ENCODE measurements around the gene TMEM45A.
"Not testable (repeated sequence)": the region's sequence is repeated elsewhere in the genome, so short reads cannot be mapped to it uniquely, and the experiment has no call there.

Gene TMEM45A

GRCh38 chr3:100486808-100487207, 5.6 kb upstream of the TMEM45A start:
- no peak for DNase-seq

DNA sequence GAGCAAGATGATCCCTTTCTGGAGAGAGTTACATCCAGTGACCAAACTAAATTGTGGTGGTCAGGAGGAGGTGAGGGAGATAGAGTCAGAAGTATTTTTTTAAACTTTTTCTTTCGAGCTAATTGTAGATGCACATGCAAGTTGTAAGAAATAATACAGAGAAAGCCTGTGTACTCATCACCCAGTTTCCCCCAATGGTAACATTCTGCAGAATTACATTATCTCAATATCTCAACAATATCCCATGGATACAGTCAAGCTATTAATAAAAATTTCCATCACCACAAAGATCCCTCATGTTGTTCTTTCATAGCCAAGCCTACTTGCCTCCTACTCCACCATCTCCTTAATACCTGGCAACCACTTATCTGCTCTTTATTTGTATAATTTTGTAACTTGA, 3.3 kb upstream of the TMEM45A start:
- DNase-seq: no peak

DNA sequence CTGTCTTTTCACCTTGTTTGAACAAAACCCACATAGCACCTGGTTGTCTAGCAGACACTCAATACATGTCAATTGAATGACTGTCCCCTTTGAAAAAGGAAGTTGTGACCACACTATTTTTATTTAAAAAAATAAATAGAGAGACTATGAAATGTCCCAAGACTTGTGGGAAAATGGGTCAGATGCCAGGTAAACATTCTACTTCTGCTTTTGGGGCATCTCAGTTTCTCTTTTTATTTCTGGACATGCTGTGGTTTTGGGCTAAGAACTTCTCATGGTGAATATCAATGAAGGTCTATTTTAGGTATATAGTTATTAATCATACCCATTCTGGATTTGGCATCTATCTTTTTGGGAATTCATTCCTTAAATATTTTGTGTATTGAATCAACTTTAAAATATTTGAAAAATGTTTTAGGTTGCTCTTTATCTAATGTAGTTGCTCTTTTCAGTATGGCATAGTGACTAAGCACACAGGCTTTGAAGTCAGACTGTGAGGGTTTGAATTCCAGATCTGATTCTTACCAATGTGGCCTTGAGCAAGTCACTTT, 4.4 kb downstream of the TMEM45A start:
- DNase-seq: no peak

DNA sequence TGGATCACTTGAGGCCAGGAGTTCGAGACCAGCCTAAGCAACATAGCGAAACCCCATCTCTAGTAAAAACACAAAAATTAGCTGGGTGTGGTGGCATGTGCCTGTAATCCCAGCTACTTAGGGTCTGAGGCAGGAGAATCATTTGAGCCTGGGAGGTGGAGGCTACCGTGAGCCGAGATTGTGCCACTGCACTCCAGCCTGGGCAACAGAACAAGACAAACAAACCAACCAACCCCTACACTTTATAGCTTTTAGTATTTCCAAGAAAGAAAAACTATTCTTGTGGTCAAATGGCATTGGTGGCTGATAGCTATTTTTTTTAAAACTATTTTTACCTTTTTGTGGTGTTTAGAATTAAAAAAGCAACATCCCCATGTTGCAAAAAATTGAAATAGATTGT, 7.2 kb downstream of the TMEM45A start:
- DNase-seq: no peak

- no peak for DNase-seq
Measured at GRCh38 chr3:100500320-100500880, 8.0 kb downstream of the TMEM45A start.

GRCh38 chr3:100503448-100503847, 11.0 kb downstream of the TMEM45A start:
- DNase-seq: peak; percentile 24 to 49

DNA sequence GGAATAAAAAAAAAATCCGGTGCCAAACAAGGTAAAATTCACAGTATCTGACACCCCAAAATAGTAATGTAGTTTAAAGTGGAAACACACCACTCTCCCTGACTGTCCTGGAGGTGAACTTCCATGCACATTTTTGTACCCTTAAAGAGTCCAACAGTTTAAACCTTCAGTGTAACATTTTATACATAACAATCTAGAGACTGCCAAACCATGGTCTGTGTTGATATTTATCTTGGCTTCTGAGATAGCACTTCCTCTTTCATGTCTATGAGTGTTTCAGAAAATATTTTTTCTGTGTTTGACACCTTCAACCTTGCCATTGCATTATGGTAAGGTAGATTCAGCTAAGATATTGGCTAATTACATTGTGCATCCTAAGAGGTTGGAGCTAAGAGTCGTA, 13.9 kb downstream of the TMEM45A start:
- DNase-seq: no peak

- not testable (repeated sequence) for DNase-seq
Measured at GRCh38 chr3:100509818-100510217, 17.4 kb downstream of the TMEM45A start.

GRCh38 chr3:100516232-100516631, 23.8 kb downstream of the TMEM45A start:
- no peak for DNase-seq

- no peak for DNase-seq
Measured at GRCh38 chr3:100516838-100517237, 24.4 kb downstream of the TMEM45A start.

DNA sequence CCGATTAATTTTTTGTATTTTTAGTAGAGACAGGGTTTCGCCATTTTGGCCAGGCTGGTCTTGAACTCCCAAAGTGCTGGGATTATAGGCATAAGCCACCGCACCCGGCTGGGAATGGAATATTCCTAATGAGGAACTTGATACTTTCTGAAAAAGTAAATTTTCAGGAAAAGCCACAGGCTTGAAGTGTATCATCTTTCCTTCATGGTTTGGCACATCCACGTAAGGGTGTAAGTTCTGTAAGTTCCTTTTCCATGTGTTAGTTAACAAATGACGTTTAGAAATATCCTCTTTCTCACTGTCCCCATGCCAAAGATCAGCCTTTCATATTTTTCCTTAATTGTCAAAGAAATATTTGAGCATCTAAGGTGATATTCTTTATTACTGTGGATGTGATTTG, 24.9 kb downstream of the TMEM45A start:
- DNase-seq: no peak

GRCh38 chr3:100518244-100518643, 25.8 kb downstream of the TMEM45A start:
- DNase-seq: no peak

- DNase-seq: peak; percentile 17 to 52
Measured at GRCh38 chr3:100518983-100519382, 26.6 kb downstream of the TMEM45A start.

DNA sequence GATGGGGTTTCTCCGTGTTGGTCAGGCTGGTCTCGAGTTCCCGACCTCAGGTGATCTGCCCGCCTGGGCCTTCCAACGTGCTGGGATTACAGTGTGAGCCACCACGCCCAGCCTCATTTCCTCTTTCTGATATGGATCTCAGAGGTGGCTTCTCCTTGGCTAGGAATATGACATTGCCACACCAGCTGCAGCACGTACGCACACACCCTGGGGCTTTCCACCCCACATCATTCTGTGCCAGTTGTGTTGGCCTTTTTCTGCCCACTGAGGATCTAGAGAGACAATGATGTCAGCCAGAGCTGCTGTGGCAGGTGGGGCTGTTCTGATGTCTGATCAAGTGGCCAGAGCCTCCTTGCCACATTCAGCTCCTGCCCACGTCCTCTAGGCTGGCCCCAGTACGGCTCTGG, 29.0 kb downstream of the TMEM45A start:
- DNase-seq: peak; percentile 47 to 55

DNA sequence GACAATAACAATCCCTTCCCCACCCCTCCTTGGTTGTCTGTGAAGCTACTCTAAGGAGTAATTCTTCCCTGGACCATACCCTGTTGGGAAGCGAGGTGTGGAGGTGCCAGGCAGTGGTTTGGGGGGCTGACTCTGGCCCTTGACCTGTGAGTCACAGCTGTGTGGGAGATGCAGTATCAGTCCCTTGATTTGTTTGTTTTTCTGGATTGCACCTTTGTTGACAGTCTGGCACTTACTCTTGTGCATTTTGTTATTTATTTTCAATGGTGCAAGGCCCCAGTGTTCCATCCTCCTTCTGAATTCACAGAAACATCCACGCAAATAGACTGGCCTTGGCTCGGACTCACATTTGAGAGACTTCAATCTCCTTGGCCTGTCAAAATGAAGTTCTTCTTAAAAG, 29.7 kb downstream of the TMEM45A start:
- DNase-seq: no peak

GRCh38 chr3:100523050-100523760, 30.8 kb downstream of the TMEM45A start:
- DNase-seq: no peak

DNA sequence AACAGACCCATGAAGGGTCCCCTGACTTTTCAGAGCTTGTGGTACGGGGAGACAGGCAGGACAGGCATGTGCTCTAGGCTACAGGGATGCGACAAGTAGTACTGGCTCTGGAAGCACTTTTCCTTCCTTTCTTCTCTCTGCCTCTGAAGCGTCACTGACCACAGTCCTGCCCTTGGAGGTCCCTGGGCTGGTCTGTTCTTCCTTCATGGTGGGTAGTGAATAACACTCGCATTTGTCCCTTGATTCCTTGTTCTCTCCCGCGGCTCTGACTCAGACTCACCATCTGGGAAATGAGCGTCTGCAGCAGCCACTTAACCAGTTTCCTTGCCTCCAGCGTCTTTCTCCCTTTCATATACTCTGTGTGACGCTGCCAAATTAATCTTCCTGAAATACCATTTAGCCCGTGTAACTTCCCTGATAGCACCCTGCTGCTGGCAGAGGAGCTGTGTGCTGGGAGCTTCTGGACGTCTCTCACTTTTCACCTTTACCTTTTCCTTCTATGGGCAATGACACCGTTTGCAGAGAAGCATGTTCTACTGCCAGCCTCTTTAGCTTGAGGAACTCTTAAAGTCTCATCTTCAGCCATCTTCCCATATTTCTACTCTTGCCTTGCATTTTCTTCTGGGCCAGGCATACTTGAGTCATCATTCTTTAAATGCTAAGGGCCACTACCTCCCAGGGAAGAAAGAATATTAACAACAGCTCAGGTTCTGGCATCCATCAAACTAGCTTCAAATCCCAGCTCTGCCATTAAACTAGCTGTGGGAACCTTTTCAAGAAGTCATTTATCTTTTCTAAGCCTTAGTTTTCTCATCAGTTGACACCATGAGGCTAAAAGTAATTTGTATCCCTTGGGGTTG, 33.6 kb downstream of the TMEM45A start:
- DNase-seq: no peak

DNA sequence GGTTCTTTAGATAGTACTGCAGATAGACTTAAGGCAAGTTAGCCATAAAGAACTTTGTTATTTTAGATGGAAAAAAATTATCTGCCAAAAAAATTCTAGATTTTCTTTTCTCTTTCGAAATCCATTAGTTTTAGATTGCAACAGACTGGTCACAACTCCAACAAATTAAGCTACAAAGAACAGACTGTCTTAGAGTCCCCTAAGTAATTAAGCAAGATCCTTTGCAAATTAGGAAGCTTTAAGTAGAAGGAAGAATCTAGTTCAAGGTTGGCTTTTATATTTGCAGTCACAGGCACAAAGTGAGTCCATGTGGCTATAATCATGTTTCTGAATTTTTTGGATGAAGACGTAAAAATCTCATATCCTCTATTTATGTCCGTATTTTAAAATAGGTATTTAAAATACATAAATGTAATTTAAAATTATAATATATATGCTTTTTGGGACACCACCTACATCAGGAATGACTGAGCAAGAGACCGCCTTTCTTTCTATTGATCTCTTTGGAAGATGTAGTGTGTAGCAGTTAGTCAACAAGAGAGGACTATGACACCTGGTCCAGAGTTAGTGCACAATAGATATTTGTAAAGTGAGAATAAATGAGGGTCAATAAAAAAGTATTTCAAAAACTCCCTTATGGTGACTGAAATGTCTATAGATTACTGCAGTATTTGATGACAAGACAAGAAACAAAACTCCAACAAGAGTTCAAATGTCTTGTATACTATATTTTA, 34.4 kb downstream of the TMEM45A start:
- DNase-seq: peak in 1 of 2 donors; percentile 8

DNA sequence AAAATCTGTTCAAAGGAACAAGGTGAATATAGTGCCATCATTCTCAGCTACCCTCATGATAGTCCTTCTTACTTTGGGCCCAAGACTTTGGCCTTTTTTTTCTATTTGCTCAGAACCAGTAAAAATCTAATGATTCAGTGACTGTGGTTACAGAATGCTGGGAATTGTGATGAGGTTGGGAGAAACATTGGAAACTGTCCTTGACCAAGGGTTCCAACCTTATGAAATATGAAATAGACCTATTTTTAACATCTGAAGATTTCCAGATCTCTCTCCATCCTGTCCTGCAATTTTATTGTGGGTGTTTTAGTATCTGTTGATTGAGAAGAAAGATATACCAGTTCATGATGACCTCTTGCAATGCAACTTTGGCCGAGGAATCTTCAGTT, 34.9 kb downstream of the TMEM45A start:
- DNase-seq: no peak

DNA sequence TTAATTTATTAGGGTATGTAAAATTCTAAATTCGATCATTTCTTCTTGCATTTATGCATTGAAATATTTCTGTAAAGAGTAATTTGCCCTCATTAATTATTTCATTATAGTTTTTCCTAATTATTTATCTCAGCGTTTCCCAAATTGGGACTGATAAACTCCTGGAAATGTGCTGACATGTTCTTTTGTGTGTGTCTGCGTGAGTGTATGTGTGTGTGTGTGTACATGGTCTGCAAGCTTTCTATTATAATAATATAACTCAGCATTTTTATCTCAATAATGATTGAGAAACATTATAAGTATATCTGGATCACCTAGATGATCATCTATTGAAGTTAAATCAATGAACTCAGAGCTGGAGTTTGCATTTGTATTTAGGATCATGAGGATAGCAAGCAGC, 38.7 kb downstream of the TMEM45A start:
- no peak for DNase-seq

DNA sequence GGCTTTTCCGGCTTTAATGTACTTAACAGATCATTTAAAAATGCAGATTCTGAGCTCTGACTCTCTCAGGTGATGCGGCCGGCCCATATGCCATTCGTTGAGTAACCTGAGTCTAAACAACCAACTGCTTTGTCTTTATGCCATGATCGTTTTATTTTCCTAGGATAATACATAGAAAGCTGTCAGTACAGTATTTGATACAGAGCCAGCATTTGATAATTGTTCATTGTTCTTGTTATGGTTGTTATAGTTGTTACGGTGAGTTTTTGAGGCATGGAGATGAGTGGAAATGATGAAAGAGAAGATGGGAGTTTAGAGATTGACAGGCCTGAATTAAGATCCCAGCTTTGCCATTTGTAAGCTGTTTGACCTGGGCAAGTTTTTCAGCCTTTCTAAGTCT, 40.0 kb downstream of the TMEM45A start:
- DNase-seq: no peak

DNA sequence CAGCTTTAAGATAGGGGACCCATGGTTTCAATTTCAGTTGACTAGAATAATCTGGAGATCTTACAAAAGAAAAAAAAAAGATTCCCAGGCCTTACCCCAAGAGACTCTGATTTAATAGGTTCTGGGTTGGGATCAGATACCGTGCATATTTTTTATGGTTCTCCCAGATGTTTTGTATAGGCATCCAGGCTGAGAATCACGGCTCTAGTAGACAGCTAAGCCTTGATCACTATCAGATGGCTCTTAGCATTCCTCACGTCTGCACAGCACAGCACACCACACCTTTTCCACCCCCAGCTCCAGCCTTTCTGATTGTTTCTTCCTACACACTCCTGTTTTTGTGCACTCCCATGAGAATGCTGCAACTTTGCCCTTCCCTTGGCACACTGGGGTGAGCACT, 40.8 kb downstream of the TMEM45A start:
- no peak for DNase-seq

DNA sequence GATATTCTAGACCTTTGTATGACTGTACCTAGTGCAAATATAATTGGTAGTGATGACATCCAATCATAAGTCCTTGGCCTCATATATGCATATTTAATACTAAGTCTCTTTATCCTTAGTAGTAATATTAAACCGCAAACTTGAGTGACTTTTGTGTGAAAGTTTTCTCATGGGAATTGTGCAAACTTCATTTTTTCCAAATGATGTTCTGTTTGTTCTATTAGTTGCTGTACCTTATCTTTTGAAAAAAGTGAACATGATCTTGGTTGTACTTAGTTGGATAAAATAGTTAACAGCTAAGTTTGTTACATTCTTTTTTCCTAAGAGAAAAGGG, 43.2 kb downstream of the TMEM45A start:
- DNase-seq: no peak

Data from inflammatory macrophage (primary cell).